Endothelial cell of umbilical vein (primary cell): ENCODE results near the gene RGS6. TPM values are rescaled to one million over a fixed set of nuclear protein-coding genes. Genes with fewer than 3 reads are reported as not detected.

Experiments used
- BruUV-seq: library from RNA; stranded (reverse); fragments of 400-500 nt; replicated peaks from 2 replicates; lab custom pipeline; 2021; lab: Mats Ljungman, UMichigan
- CTCF ChIA-PET: fragments of 300-600, 350-600 bp; sonication (Branson Sonifier 250); formaldehyde crosslinking; loops from one replicate; lab custom pipeline; 2021; ENCODE audit warnings: antibody characterized with exemption, inconsistent platforms; lab: Charles Lee
- POLR2A ChIA-PET: fragments of 300-600, 350-600 bp; sonication (Branson Sonifier 250); formaldehyde crosslinking; loops from one replicate; lab custom pipeline; 2021; ENCODE audit warnings: antibody characterized with exemption, inconsistent platforms; lab: Charles Lee
- DNase-seq: peaks from one replicate; pipeline ENCODE4 v3.0.0-alpha.2; 2011; ENCODE audit warnings: low read depth, low spot score
- FAIRE-seq: peaks from 2 replicates; lab custom pipeline; 2011; peaks lifted over from hg19 to GRCh38; lab: Jason Lieb, UNC
- H2AFZ ChIP-seq: 2 replicates; pipeline ENCODE4 v1.6.0; 2012; ENCODE audit warnings: low read depth, low read length, control low read depth, inconsistent platforms
- H3K27ac ChIP-seq: 2 replicates; pipeline ENCODE4 v1.5.1; 2011; ENCODE audit warnings: low read depth, mild to moderate bottlenecking, control low read depth, low read length, moderate library complexity; ENCODE audit not compliant: insufficient read depth
- H3K27me3 ChIP-seq, 2 experiments: 2 replicates each; pipeline versions ENCODE4 v1.6.0 to v1.6.1; 2011; ENCODE audit warnings: low read length in 2 of 2, mixed read lengths in 1 of 2; ENCODE audit not compliant: control insufficient read depth in 2 of 2, insufficient read depth in 2 of 2
- H3K36me3 ChIP-seq, 2 experiments: 2 replicates in 1 of 2; 3 replicates in 1 of 2; pipeline ENCODE4 v1.5.1; 2011; ENCODE audit warnings: low read length in 2 of 2, mild to moderate bottlenecking in 1 of 2, moderate library complexity in 1 of 2; ENCODE audit not compliant: control insufficient read depth in 2 of 2, insufficient read depth in 2 of 2; ENCODE audit errors: extremely low read depth in 1 of 2
- H3K4me1 ChIP-seq: 3 replicates; pipeline ENCODE4 v1.5.1; 2011; ENCODE audit warnings: mild to moderate bottlenecking, low read length; ENCODE audit not compliant: control insufficient read depth, insufficient read depth; ENCODE audit errors: extremely low read depth
- H3K4me2 ChIP-seq: 2 replicates; pipeline ENCODE4 v1.6.1; 2011; ENCODE audit warnings: low read length, control low read depth, mixed read lengths; ENCODE audit not compliant: insufficient read depth
- H3K4me3 ChIP-seq, 3 experiments: fragments of 200-600 bp in 1 of 3; sonication (generic), shearing (Covaris generic) in 1 of 3; replicated peaks in 1 of 3; 2 replicates each; pipeline ENCODE4 v1.5.1; 2011 to 2016; ENCODE audit warnings: control low read depth in 3 of 3, low read length in 3 of 3, mild to moderate bottlenecking in 2 of 3, inconsistent platforms in 1 of 3, low read depth in 1 of 3, moderate library complexity in 1 of 3; ENCODE audit not compliant: insufficient read depth in 1 of 3
- H3K79me2 ChIP-seq: 2 replicates; pipeline ENCODE4 v1.6.0; 2012; ENCODE audit warnings: low read length, inconsistent platforms; ENCODE audit not compliant: control insufficient read depth, insufficient read depth
- H3K9ac ChIP-seq: replicated peaks from 2 replicates; pipeline ENCODE3; 2011; ENCODE audit warnings: low read length, control low read depth; ENCODE audit not compliant: insufficient read depth; ENCODE audit errors: extremely low read depth
- H3K9me1 ChIP-seq: replicated peaks from 3 replicates; pipeline ENCODE4 v1.6.0; 2011; ENCODE audit warnings: mild to moderate bottlenecking, low read length; ENCODE audit not compliant: control insufficient read depth, insufficient read depth; ENCODE audit errors: extremely low read depth
- H3K9me3 ChIP-seq: replicated peaks from 2 replicates; pipeline ENCODE4 v1.5.1; 2012; ENCODE audit warnings: low read length, inconsistent platforms; ENCODE audit not compliant: control insufficient read depth, insufficient read depth
- H4K20me1 ChIP-seq: replicated peaks from 2 replicates; pipeline ENCODE3; 2011; ENCODE audit warnings: mild to moderate bottlenecking, low read length; ENCODE audit not compliant: control insufficient read depth, insufficient read depth; ENCODE audit errors: extremely low read depth
- CTCF ChIP-seq, 2 donors: IDR thresholded peaks; 1 replicate in 1 of 2; 2 replicates in 1 of 2; pipeline ENCODE4 v1.5.1; 2011; ENCODE audit warnings: low read length in 2 of 2, mild to moderate bottlenecking in 2 of 2, moderate library complexity in 2 of 2, control low read depth in 1 of 2, inconsistent platforms in 1 of 2, low read depth in 1 of 2; ENCODE audit not compliant: insufficient read depth in 1 of 2; ENCODE audit errors: extremely low read depth in 1 of 2
- EZH2 ChIP-seq: IDR thresholded peaks from 2 replicates; pipeline ENCODE4 v1.6.1; 2012; ENCODE audit warnings: borderline replicate concordance, low read depth, mild to moderate bottlenecking, moderate library complexity, low read length, inconsistent platforms; ENCODE audit not compliant: severe bottlenecking
- FOS ChIP-seq: IDR thresholded peaks from 2 replicates; pipeline ENCODE4 v1.6.1; 2011; ENCODE audit warnings: mild to moderate bottlenecking, low read length, moderate library complexity, borderline replicate concordance; ENCODE audit not compliant: insufficient read depth
- GATA2 ChIP-seq: IDR thresholded peaks from 2 replicates; pipeline ENCODE4 v1.7.0; 2011; ENCODE audit warnings: low read depth, mild to moderate bottlenecking, moderate library complexity, mixed read lengths, low read length; ENCODE audit not compliant: insufficient read length, insufficient read depth
- JUN ChIP-seq: IDR thresholded peaks from 2 replicates; pipeline ENCODE4 v1.6.1; 2011; ENCODE audit warnings: borderline replicate concordance, low read depth; ENCODE audit not compliant: insufficient read length, insufficient read depth
- MYC ChIP-seq: IDR thresholded peaks from one replicate; pipeline ENCODE4 v1.6.1; 2011; ENCODE audit warnings: mild to moderate bottlenecking, low read depth, low read length
- POLR2A ChIP-seq: IDR thresholded peaks from 2 replicates; pipeline ENCODE4 v1.6.1; 2012; ENCODE audit warnings: low read depth, mild to moderate bottlenecking, control low read depth, low read length
- POLR2AphosphoS5 ChIP-seq: IDR thresholded peaks from 2 replicates; pipeline ENCODE4 v1.6.1; 2012; ENCODE audit warnings: low read depth, mild to moderate bottlenecking, control low read depth, low read length, moderate library complexity; ENCODE audit not compliant: insufficient read depth
- dilution Hi-C: fragments of 300-500 bp; cut with MboI; formaldehyde crosslinking; loops from one replicate; pipeline ENCODE4 v1.15.0; 2019; ENCODE audit warnings: low sequenced_read_pairs; ENCODE audit not compliant: extremely low pct_ligation_motif_present
- intact Hi-C: fragments of 100-400 bp; cut with micrococcal nuclease; formaldehyde crosslinking; loops from one replicate; pipeline ENCODE4 v1.10.0; 2022
- polyA plus RNA-seq, 4 experiments: library from polyadenylated mRNA; depleted of rRNA in 3 of 4; stranded (reverse) in 3 of 4; unstranded in 1 of 4; fragments of >200 nt; gene quantifications; 2 replicates each; pipeline versions ENCODE4 v1.2.1 to v1.2.3, GENCODE V29; 2011 to 2012; ENCODE audit warnings: missing spikeins in 1 of 4
- total RNA-seq: library from RNA; stranded (reverse); gene quantifications from 2 replicates; pipeline ENCODE4 v1.2.3, GENCODE V29; 2021
- TF ChIP-seq, protein P1 (sequence below): IDR thresholded peaks from 2 replicates; pipeline ENCODE4 v1.6.1; 2011; ENCODE audit not compliant: insufficient read depth, insufficient read length

Gene RGS6
- total and polyA plus RNA-seq, 2 donors (not counting 3 experiments of a cell fraction or from before 2014, with no cell fraction given) = not detected

DNA sequence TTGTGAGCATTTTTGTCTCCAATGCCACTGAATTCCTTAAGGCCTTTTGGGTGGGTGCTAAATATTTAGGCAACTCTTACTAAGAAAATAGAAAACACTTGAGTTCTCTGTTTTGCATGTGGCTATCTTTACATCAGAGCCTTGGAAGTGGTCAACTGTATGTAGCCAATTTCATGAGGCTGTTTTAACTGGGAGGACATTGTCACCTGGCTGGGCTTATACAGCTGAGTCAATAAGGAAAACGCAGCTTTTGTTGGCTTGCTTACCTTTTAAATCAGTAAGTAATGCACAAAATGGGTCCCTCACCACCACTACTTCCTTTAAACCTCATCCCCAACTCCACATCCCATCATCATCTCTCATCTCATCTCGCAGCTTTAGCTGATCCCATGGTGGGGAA lies 194.3 kb downstream of the RGS6 start:
- intact Hi-C loops (no loop called here), dilution Hi-C loops (no loop called here)
- POLR2A ChIA-PET = no interaction called here
- Histone ChIP-seq H3K4me3 (no peak overlapping the region), H3K9me3 (no peaks in the 10 kb centered on the region), H3K4me2 (no peak overlapping the region), H3K36me3 (no peaks in the 10 kb centered on the region), H3K9ac (no peak overlapping the region), H2AFZ (no peak overlapping the region), H3K79me2 (no peaks in the 10 kb centered on the region), H3K4me1 (no peaks in the 10 kb centered on the region), H3K27ac (no peak overlapping the region), H3K27me3 (no peaks in the 10 kb centered on the region), H3K9me1 (no peaks in the 10 kb centered on the region), H4K20me1 (no peaks in the 10 kb centered on the region)
- FAIRE-seq (no peak), DNase-seq (no peak)
- BruUV-seq = no TSS peak
- TF ChIP-seq EZH2 = no peak
- TF ChIP-seq POLR2AphosphoS5 = no peak
- TF ChIP-seq, protein P1, sequence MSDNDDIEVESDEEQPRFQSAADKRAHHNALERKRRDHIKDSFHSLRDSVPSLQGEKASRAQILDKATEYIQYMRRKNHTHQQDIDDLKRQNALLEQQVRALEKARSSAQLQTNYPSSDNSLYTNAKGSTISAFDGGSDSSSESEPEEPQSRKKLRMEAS = no peak
- no peak for TF ChIP-seq GATA2
- TF ChIP-seq MYC = no peak
- TF ChIP-seq JUN = no peak
- TF ChIP-seq POLR2A = no peak
- TF ChIP-seq CTCF (IDR thresholded peaks at IDR 0.05; ENCODE audit: extremely low read depth in 1 of 2, insufficient read depth in 1 of 2, low read depth in 1 of 2, low read length in 2 of 2) = no peak
- no peak for TF ChIP-seq FOS
- CTCF ChIA-PET = no interaction called here
